BLaER1 (cell line): ENCODE results near the gene ZFP91.

ENCODE experiments used
- H3K27ac ChIP-seq: shearing (Covaris generic); formaldehyde crosslinking; 2 replicates; pipeline ENCODE4 v1.8.1; 2022
- H3K27me3 ChIP-seq: shearing (Covaris generic); formaldehyde crosslinking; 2 replicates; pipeline ENCODE4 v1.8.1; 2022
- H3K36me3 ChIP-seq: shearing (Covaris generic); formaldehyde crosslinking; 2 replicates; pipeline ENCODE4 v1.8.1; 2022
- H3K4me1 ChIP-seq: shearing (Covaris generic); formaldehyde crosslinking; 2 replicates; pipeline ENCODE4 v1.8.1; 2022
- H3K4me2 ChIP-seq: shearing (Covaris generic); formaldehyde crosslinking; 2 replicates; pipeline ENCODE4 v1.8.1; 2022
- H3K4me3 ChIP-seq: shearing (Covaris generic); formaldehyde crosslinking; 2 replicates; pipeline ENCODE4 v1.8.1; 2022
- H3K9ac ChIP-seq: shearing (Covaris generic); formaldehyde crosslinking; 2 replicates; pipeline ENCODE4 v1.8.1; 2022
- H3K9me3 ChIP-seq: shearing (Covaris generic); formaldehyde crosslinking; 2 replicates; pipeline ENCODE4 v1.8.1; 2022
- H4K20me1 ChIP-seq: shearing (Covaris generic); formaldehyde crosslinking; 2 replicates; pipeline ENCODE4 v1.8.1; 2022
- Cebpa-rat ChIP-seq: shearing (Covaris generic); IDR thresholded peaks from 2 replicates; pipeline ENCODE4 v1.8.1; 2022

Gene ZFP91

GRCh38 chr11:58582437-58582836 is 3.6 kb downstream of the ZFP91 start:
- no peak overlapping the region for H3K4me3 ChIP-seq

GRCh38 chr11:58586998-58587397 is 8.1 kb downstream of the ZFP91 start:
- peaks cover 99% of the 10 kb centered on the region for H4K20me1 ChIP-seq
- peaks cover 12% of the 10 kb centered on the region for H3K4me1 ChIP-seq

More at GRCh38 chr11:58582437-58582836, 3.6 kb downstream of the ZFP91 start:
- Histone ChIP-seq H3K4me1 (peaks cover 29% of the 10 kb centered on the region), H3K9ac (no peak overlapping the region), H3K36me3 (peaks cover 23% of the 10 kb centered on the region), H3K27ac (no peak overlapping the region), H4K20me1 (peaks cover 78% of the 10 kb centered on the region), H3K4me2 (peak overlapping the region; percentile 91), H3K9me3 (no peaks in the 10 kb centered on the region), H3K27me3 (no peaks in the 10 kb centered on the region)
- TF ChIP-seq Cebpa-rat = no peak

GRCh38 chr11:58591659-58592058 is 12.8 kb downstream of the ZFP91 start:
- Histone ChIP-seq H3K27me3 (no peaks in the 10 kb centered on the region), H3K4me1 (peaks cover 16% of the 10 kb centered on the region), H3K9me3 (no peaks in the 10 kb centered on the region), H3K4me3 (no peak overlapping the region), H3K4me2 (no peak overlapping the region), H4K20me1 (peaks cover 96% of the 10 kb centered on the region), H3K9ac (no peak overlapping the region), H3K27ac (no peak overlapping the region), H3K36me3 (peaks cover 43% of the 10 kb centered on the region)
- no peak for TF ChIP-seq Cebpa-rat

More at GRCh38 chr11:58586998-58587397, 8.1 kb downstream of the ZFP91 start:
- Histone ChIP-seq H3K36me3 (peaks cover 39% of the 10 kb centered on the region), H3K27ac (no peak overlapping the region), H3K4me2 (no peak overlapping the region), H3K4me3 (no peak overlapping the region), H3K9me3 (no peaks in the 10 kb centered on the region), H3K9ac (no peak overlapping the region), H3K27me3 (no peaks in the 10 kb centered on the region)
- no peak for TF ChIP-seq Cebpa-rat

- Histone ChIP-seq H3K4me1 (peaks cover 18% of the 10 kb centered on the region), H3K4me3 (no peak overlapping the region), H3K4me2 (no peak overlapping the region), H3K9me3 (no peaks in the 10 kb centered on the region), H4K20me1 (peaks cover 96% of the 10 kb centered on the region), H3K36me3 (peaks cover 46% of the 10 kb centered on the region), H3K9ac (no peak overlapping the region), H3K27ac (no peak overlapping the region), H3K27me3 (no peaks in the 10 kb centered on the region)
- TF ChIP-seq Cebpa-rat = no peak
Measured at GRCh38 chr11:58592760-58593472, 14.1 kb downstream of the ZFP91 start.

GRCh38 chr11:58594826-58595225 is 16.0 kb downstream of the ZFP91 start:
- Histone ChIP-seq H3K36me3 (peaks cover 45% of the 10 kb centered on the region), H4K20me1 (peaks cover 98% of the 10 kb centered on the region), H3K9me3 (no peaks in the 10 kb centered on the region), H3K4me3 (no peak overlapping the region), H3K4me1 (peaks cover 18% of the 10 kb centered on the region), H3K27ac (no peak overlapping the region), H3K4me2 (no peak overlapping the region), H3K9ac (no peak overlapping the region), H3K27me3 (no peaks in the 10 kb centered on the region)
- TF ChIP-seq Cebpa-rat = no peak

- peaks cover 97% of the 10 kb centered on the region for H4K20me1 ChIP-seq
- H3K9me3 ChIP-seq = no peaks in the 10 kb centered on the region
- no peak overlapping the region for H3K9ac ChIP-seq
- peaks cover 18% of the 10 kb centered on the region for H3K4me1 ChIP-seq
- peaks cover 41% of the 10 kb centered on the region for H3K36me3 ChIP-seq
- no peak overlapping the region for H3K27ac ChIP-seq
- peak overlapping the region; percentile 21; the same call in 1 of the 2 replicates for H3K4me2 ChIP-seq
- H3K27me3 ChIP-seq = no peaks in the 10 kb centered on the region
- TF ChIP-seq Cebpa-rat = no peak
- H3K4me3 ChIP-seq = no peak overlapping the region
Measured at GRCh38 chr11:58596621-58597020, 17.8 kb downstream of the ZFP91 start.

GRCh38 chr11:58597486-58598144 is 18.8 kb downstream of the ZFP91 start:
- Histone ChIP-seq H3K9me3 (no peaks in the 10 kb centered on the region; the same call in 1 of the 2 replicates), H3K36me3 (peaks cover 41% of the 10 kb centered on the region), H3K27ac (no peak overlapping the region), H4K20me1 (peaks cover 97% of the 10 kb centered on the region), H3K9ac (no peak overlapping the region), H3K4me2 (no peak overlapping the region), H3K27me3 (no peaks in the 10 kb centered on the region), H3K4me1 (peaks cover 18% of the 10 kb centered on the region), H3K4me3 (no peak overlapping the region)
- TF ChIP-seq Cebpa-rat = no peak

- H3K4me3 ChIP-seq = no peak overlapping the region
- H3K36me3 ChIP-seq = peaks cover 53% of the 10 kb centered on the region
- H3K9ac ChIP-seq = no peak overlapping the region
- H3K9me3 ChIP-seq = no peaks in the 10 kb centered on the region; the same call in 1 of the 2 replicates
- no peak for TF ChIP-seq Cebpa-rat
- H4K20me1 ChIP-seq = peaks cover 99% of the 10 kb centered on the region
- H3K27ac ChIP-seq = no peak overlapping the region
- H3K4me1 ChIP-seq = peaks cover 13% of the 10 kb centered on the region
- no peak overlapping the region for H3K4me2 ChIP-seq
- no peaks in the 10 kb centered on the region for H3K27me3 ChIP-seq
Measured at GRCh38 chr11:58600510-58600909, 21.6 kb downstream of the ZFP91 start.

- no peak overlapping the region for H3K9ac ChIP-seq
- no peak for TF ChIP-seq Cebpa-rat
- H4K20me1 ChIP-seq = peaks cover 82% of the 10 kb centered on the region
- no peak overlapping the region for H3K27ac ChIP-seq
- H3K36me3 ChIP-seq = peaks cover 73% of the 10 kb centered on the region
- no peaks in the 10 kb centered on the region for H3K27me3 ChIP-seq
- no peaks in the 10 kb centered on the region; the same call in 1 of the 2 replicates for H3K9me3 ChIP-seq
- H3K4me1 ChIP-seq = no peaks in the 10 kb centered on the region
- H3K4me3 ChIP-seq = no peak overlapping the region
- no peak overlapping the region for H3K4me2 ChIP-seq
Measured at GRCh38 chr11:58606930-58607714, 28.3 kb downstream of the ZFP91 start.
